H9 (cell line): ENCODE results near the gene DPP6. TPM values are rescaled to one million over a fixed set of nuclear protein-coding genes. Genes with fewer than 3 reads are reported as not detected.

Experiments used
- DNase-seq: peaks from one replicate; pipeline ENCODE4 v3.0.0-alpha.2; 2017
- H2AFZ ChIP-seq: one replicate; pipeline ENCODE4 v1.6.1; 2013; ENCODE audit warnings: mild to moderate bottlenecking, low read length, control low read depth, moderate library complexity
- H2AK5ac ChIP-seq: 2 replicates; pipeline ENCODE4 v1.6.1; 2013; ENCODE audit warnings: low read length, control low read depth, mixed read lengths; ENCODE audit not compliant: insufficient read length
- H2BK120ac ChIP-seq: one replicate; pipeline ENCODE4 v1.6.1; 2013; ENCODE audit warnings: low read depth, mild to moderate bottlenecking, low read length, control low read depth, inconsistent platforms; ENCODE audit not compliant: poor library complexity, severe bottlenecking
- H2BK12ac ChIP-seq: 2 replicates; pipeline ENCODE4 v1.6.1; 2013; ENCODE audit warnings: low read length, control low read depth, mixed read lengths, low read depth; ENCODE audit not compliant: insufficient read length
- H2BK15ac ChIP-seq: 2 replicates; pipeline ENCODE4 v1.6.1; 2013; ENCODE audit warnings: low read depth, low read length, control low read depth
- H2BK20ac ChIP-seq: one replicate; pipeline ENCODE4 v1.6.1; 2013; ENCODE audit warnings: low read depth, mild to moderate bottlenecking, low read length, control low read depth, inconsistent platforms; ENCODE audit not compliant: poor library complexity, severe bottlenecking
- H2BK5ac ChIP-seq: 2 replicates; pipeline ENCODE4 v1.6.1; 2013; ENCODE audit warnings: low read length, control low read depth, mixed read lengths; ENCODE audit not compliant: insufficient read length
- H3K14ac ChIP-seq: 2 replicates; pipeline ENCODE4 v1.6.1; 2013; ENCODE audit warnings: low read length, control low read depth; ENCODE audit not compliant: insufficient read depth
- H3K18ac ChIP-seq: 2 replicates; pipeline ENCODE4 v1.6.1; 2013; ENCODE audit warnings: low read depth, mild to moderate bottlenecking, mixed read lengths, low read length, control low read depth; ENCODE audit not compliant: insufficient read length
- H3K23ac ChIP-seq: 2 replicates; pipeline ENCODE4 v1.6.1; 2013; ENCODE audit warnings: low read length, control low read depth, mixed read lengths, low read depth; ENCODE audit not compliant: insufficient read length
- H3K23me2 ChIP-seq: 2 replicates; pipeline ENCODE4 v1.6.1; 2013; ENCODE audit warnings: low read depth, mild to moderate bottlenecking, mixed read lengths, low read length, control low read depth; ENCODE audit not compliant: insufficient read length, poor library complexity, severe bottlenecking
- H3K27ac ChIP-seq: 2 replicates; pipeline ENCODE4 v1.5.1; 2013; ENCODE audit warnings: low read length, control low read depth, mixed read lengths, low read depth; ENCODE audit not compliant: insufficient read length
- H3K27me3 ChIP-seq: 2 replicates; pipeline ENCODE4 v1.6.1; 2013; ENCODE audit warnings: low read length, control low read depth, inconsistent platforms; ENCODE audit not compliant: insufficient read depth
- H3K4ac ChIP-seq: 2 replicates; pipeline ENCODE4 v1.6.1; 2013; ENCODE audit warnings: low read depth, mild to moderate bottlenecking, control low read depth, inconsistent platforms, low read length, moderate library complexity
- H3K4me1 ChIP-seq: 2 replicates; pipeline ENCODE4 v1.6.1; 2013; ENCODE audit warnings: low read length, control low read depth, inconsistent platforms; ENCODE audit not compliant: insufficient read depth
- H3K4me2 ChIP-seq: 2 replicates; pipeline ENCODE4 v1.6.1; 2013; ENCODE audit warnings: low read length, control low read depth, mixed read lengths; ENCODE audit not compliant: insufficient read length, insufficient read depth
- H3K56ac ChIP-seq: 2 replicates; pipeline ENCODE4 v1.6.1; 2013; ENCODE audit warnings: low read depth, mild to moderate bottlenecking, mixed read lengths, low read length, control low read depth; ENCODE audit not compliant: insufficient read length
- H3K79me1 ChIP-seq: 2 replicates; pipeline ENCODE4 v1.6.1; 2013; ENCODE audit warnings: low read depth, mild to moderate bottlenecking, moderate library complexity, low read length, control low read depth, inconsistent platforms; ENCODE audit not compliant: insufficient read depth, poor library complexity, severe bottlenecking
- H3K79me2 ChIP-seq: 2 replicates; pipeline ENCODE4 v1.6.1; 2013; ENCODE audit warnings: low read length, control low read depth, inconsistent platforms; ENCODE audit not compliant: insufficient read depth
- H3K9ac ChIP-seq: 2 replicates; pipeline ENCODE4 v1.6.1; 2013; ENCODE audit warnings: low read length, control low read depth, mixed read lengths; ENCODE audit not compliant: insufficient read length; ENCODE audit errors: extremely low read depth
- H3K9me3 ChIP-seq: one replicate; pipeline ENCODE4 v1.6.1; 2013; ENCODE audit warnings: low read depth, low read length, inconsistent platforms; ENCODE audit not compliant: control insufficient read depth
- H3T11ph ChIP-seq: one replicate; pipeline ENCODE4 v1.6.1; 2013; ENCODE audit warnings: mild to moderate bottlenecking, low read length, control low read depth, inconsistent platforms
- H4K20me1 ChIP-seq: one replicate; pipeline ENCODE4 v1.6.1; 2013; ENCODE audit not compliant: control insufficient read depth, insufficient read length, insufficient read depth
- H4K5ac ChIP-seq: 2 replicates; pipeline ENCODE4 v1.6.1; 2013; ENCODE audit warnings: low read depth, mild to moderate bottlenecking, mixed read lengths, low read length, control low read depth; ENCODE audit not compliant: insufficient read length
- H4K8ac ChIP-seq: replicated peaks from 2 replicates; pipeline ENCODE4 v1.6.1; 2013; ENCODE audit warnings: low read length, control low read depth, mixed read lengths, low read depth; ENCODE audit not compliant: insufficient read length
- H4K91ac ChIP-seq: 2 replicates; pipeline ENCODE4 v1.6.1; 2013; ENCODE audit warnings: low read depth, mild to moderate bottlenecking, moderate library complexity, mixed read lengths, low read length, control low read depth; ENCODE audit not compliant: insufficient read length
- H3K27ac Mint-ChIP-seq, 3 experiments: 2 replicates in 2 of 3; 3 replicates in 1 of 3; pipeline ENCODE4 v1.8.0; 2020 to 2021; ENCODE audit warnings: mixed read lengths in 3 of 3, mild to moderate bottlenecking in 1 of 3, moderate library complexity in 1 of 3
- H3K27me3 Mint-ChIP-seq: 2 replicates; pipeline ENCODE4 v1.8.0; 2021; ENCODE audit warnings: low read depth, mild to moderate bottlenecking, moderate library complexity, mixed read lengths
- H3K36me3 Mint-ChIP-seq, 3 experiments: 2 replicates in 2 of 3; 3 replicates in 1 of 3; pipeline ENCODE4 v1.8.0; 2020 to 2021; ENCODE audit warnings: low read depth in 3 of 3, mixed read lengths in 3 of 3; ENCODE audit not compliant: insufficient read depth in 1 of 3
- H3K4me1 Mint-ChIP-seq, 2 experiments: 2 replicates each; pipeline ENCODE4 v1.8.0; 2020; ENCODE audit warnings: mixed read lengths in 2 of 2
- H3K4me3 Mint-ChIP-seq, 2 experiments: 2 replicates in 1 of 2; 3 replicates in 1 of 2; pipeline ENCODE4 v1.8.0; 2020 to 2021; ENCODE audit warnings: mild to moderate bottlenecking in 2 of 2, mixed read lengths in 2 of 2, moderate library complexity in 1 of 2
- H3K9me3 Mint-ChIP-seq, 2 experiments: 2 replicates in 1 of 2; 3 replicates in 1 of 2; pipeline ENCODE4 v1.8.0; 2020; ENCODE audit warnings: mild to moderate bottlenecking in 2 of 2, mixed read lengths in 2 of 2, moderate library complexity in 1 of 2
- WGBS: extraction: QIAGEN DNeasy Blood & Tissue Kit; methylation state at CpG from one replicate; pipeline ENCODE4 v1.1.7; 2013; ENCODE audit warnings: missing lambda C conversion rate, low lambda C conversion rate, mixed read lengths; ENCODE audit not compliant: insufficient read length; ENCODE audit errors: extremely low coverage; 5-methylcytosine and 5-hydroxymethylcytosine counted together
- total RNA-seq: library from RNA; stranded (reverse); gene quantifications from 2 replicates; pipeline ENCODE4 v1.2.1, GENCODE V29; 2021
- TF ChIP-seq, protein P1 (sequence below): fragments of 200-600 bp; sonication (generic); conservative IDR thresholded peaks from 3 replicates; pipeline ENCODE4 v1.8.0; 2021; ENCODE audit warnings: antibody characterized with exemption, mild to moderate bottlenecking

DPP6 gene
- total RNA-seq, 1 experiment from 2014 or later, result 4.5 TPM

DNA sequence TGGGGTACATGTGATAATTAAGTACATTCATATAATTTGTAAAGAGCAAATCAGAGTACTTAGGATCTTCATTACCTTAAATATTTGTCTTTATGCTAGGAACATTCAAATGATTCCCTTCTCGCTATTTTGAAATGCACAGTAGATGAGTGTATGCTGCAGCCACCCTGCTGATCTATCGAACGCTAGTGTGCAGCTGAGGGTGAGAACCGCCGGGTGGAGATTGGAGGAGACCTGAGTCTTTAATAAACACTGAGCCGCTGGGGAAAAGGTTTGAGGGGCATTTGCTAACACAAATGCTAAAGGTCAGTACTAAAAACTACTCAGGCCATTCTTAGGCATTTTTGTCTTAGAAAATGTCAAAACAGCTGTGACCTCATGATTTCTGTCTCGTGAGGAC is 148.0 kb downstream of the DPP6 start:
- peaks cover 5% of the 10 kb centered on the region; the same call in 1 of the 2 replicates for H3K27me3 Mint-ChIP-seq
- Histone ChIP-seq H4K91ac (no peak overlapping the region), H2BK5ac (no peak overlapping the region), H3K27me3 (no peaks in the 10 kb centered on the region), H4K20me1 (no peaks in the 10 kb centered on the region), H3K9ac (no peak overlapping the region), H3K79me2 (no peaks in the 10 kb centered on the region), H2AK5ac (no peak overlapping the region), H3K23ac (no peak overlapping the region), H4K5ac (no peak overlapping the region), H3K27ac (no peak overlapping the region), H3K4ac (no peak overlapping the region), H2BK20ac (no peak overlapping the region), H3T11ph (no peak overlapping the region), H2AFZ (no peak overlapping the region), H3K18ac (no peak overlapping the region), H3K56ac (no peak overlapping the region), H3K79me1 (no peaks in the 10 kb centered on the region), H3K4me1 (peaks cover 3% of the 10 kb centered on the region; the same call in 1 of the 2 replicates), H3K9me3 (no peaks in the 10 kb centered on the region), H2BK120ac (no peak overlapping the region), H2BK12ac (no peak overlapping the region), H3K14ac (no peak overlapping the region), H2BK15ac (no peak overlapping the region), H3K23me2 (no peaks in the 10 kb centered on the region), H4K8ac (no peak overlapping the region), H3K4me2 (no peak overlapping the region)
- H3K4me3 Mint-ChIP-seq, result no peak overlapping the region
- TF ChIP-seq, protein P1, sequence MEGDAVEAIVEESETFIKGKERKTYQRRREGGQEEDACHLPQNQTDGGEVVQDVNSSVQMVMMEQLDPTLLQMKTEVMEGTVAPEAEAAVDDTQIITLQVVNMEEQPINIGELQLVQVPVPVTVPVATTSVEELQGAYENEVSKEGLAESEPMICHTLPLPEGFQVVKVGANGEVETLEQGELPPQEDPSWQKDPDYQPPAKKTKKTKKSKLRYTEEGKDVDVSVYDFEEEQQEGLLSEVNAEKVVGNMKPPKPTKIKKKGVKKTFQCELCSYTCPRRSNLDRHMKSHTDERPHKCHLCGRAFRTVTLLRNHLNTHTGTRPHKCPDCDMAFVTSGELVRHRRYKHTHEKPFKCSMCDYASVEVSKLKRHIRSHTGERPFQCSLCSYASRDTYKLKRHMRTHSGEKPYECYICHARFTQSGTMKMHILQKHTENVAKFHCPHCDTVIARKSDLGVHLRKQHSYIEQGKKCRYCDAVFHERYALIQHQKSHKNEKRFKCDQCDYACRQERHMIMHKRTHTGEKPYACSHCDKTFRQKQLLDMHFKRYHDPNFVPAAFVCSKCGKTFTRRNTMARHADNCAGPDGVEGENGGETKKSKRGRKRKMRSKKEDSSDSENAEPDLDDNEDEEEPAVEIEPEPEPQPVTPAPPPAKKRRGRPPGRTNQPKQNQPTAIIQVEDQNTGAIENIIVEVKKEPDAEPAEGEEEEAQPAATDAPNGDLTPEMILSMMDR, result no peak
- H3K4me1 Mint-ChIP-seq, result peaks cover 45% of the 10 kb centered on the region in 2 experiments
- no peak for DNase-seq
- no peak overlapping the region; a peak in 1 of 7 replicates for H3K27ac Mint-ChIP-seq
- no CpG with 5 or more reads among the region's 7 CpGs for WGBS
- H3K36me3 Mint-ChIP-seq, result no peaks in the 10 kb centered on the region; a peak in 2 of 7 replicates
- no peaks in the 10 kb centered on the region; a peak in 1 of 5 replicates for H3K9me3 Mint-ChIP-seq
